ENCODE data around the gene FAM131C.

GRCh38 chr1:16095447-16095846 is 22.0 kb upstream of the FAM131C start:
- no peak for TF ChIP-seq POLR2AphosphoS5 (IDR thresholded peaks at IDR 0.05; ENCODE audit: low read depth, low read length)
- TF ChIP-seq TAF1 (IDR thresholded peaks at IDR 0.05; ENCODE audit: borderline replicate concordance, insufficient read depth, low read length), result no peak
